GM21515 (cell line): ENCODE measurements around the gene OMA1.

Experiments used
- ATAC-seq: cut with Tn5 transposase; IDR thresholded peaks from one replicate; pipeline ENCODE4 v1.9.1; 2021; ENCODE audit not compliant: unreplicated experiment

The OMA1 gene

GRCh38 chr1:58465825-58466629 lies 80.5 kb downstream of the OMA1 start:
- ATAC-seq, result no peak

- no peak for ATAC-seq
Observed at GRCh38 chr1:58465176-58465575, 81.3 kb downstream of the OMA1 start.

DNA sequence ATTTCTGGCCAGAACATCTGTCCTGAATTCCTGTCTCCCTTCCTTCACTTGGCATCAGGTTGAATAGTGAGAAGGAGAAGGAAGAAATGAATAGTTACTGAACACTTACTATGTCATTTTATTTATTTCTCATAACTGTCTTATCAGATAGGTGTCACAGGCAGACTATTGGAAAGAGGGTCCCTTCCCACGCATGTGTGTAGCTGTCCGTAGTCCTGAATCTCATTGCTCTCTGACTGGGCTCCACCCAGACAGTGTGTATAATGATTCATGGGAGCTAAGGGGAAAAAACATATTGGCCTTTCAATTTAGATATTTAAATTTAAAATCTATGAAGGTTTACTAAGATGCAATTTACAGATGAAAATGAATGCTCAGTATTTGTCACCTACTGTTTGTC lies 86.1 kb downstream of the OMA1 start:
- no peak for ATAC-seq

GRCh38 chr1:58459911-58460310 lies 86.6 kb downstream of the OMA1 start:
- no peak for ATAC-seq

GRCh38 chr1:58457023-58457635 lies 89.4 kb downstream of the OMA1 start:
- ATAC-seq, result no peak

GRCh38 chr1:58456470-58456869 lies 90.1 kb downstream of the OMA1 start:
- no peak for ATAC-seq

DNA sequence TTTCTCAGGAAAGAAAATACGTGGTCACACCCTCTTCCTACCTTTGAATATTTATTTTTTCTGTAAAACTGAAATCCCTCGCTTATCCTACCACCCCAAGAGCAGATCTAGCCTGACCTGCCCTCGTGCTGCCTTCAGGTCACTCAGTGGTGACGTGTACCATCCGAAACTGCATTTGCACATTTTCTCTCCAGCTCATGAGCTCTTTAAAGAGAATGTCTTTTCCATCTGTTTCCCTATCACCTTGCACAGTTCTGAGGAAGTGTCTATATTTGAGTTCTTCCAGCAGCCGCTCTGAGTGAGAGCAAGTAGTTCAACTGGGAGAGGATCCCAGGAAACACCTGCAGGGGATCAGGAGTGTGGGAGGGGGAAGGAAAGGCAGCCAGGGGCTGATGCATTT lies 91.7 kb downstream of the OMA1 start:
- no peak for ATAC-seq

GRCh38 chr1:58454385-58454784 lies 92.1 kb downstream of the OMA1 start:
- no peak for ATAC-seq

GRCh38 chr1:58451560-58452191 lies 94.8 kb downstream of the OMA1 start:
- no peak for ATAC-seq

GRCh38 chr1:58447886-58448285 lies 98.6 kb downstream of the OMA1 start:
- ATAC-seq, result no peak

DNA sequence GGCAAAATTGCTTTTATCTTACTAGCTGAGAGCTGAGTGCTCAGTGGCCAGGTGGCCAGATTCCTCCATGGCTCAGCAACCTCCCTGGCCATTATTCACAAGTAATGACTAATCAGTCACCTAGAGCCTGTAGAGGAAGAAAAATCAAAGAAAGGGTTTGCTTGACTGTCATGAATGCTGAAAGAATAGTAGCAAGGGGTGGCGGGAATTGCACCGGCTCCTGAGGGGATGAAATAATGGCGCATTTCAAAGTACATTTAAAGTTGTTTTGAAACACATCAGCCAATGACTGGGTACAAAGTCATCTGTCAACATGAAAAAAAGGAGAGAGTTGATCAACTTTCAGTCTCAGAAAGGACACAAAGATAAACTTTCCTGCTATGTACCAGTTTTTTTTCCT lies 99.5 kb downstream of the OMA1 start:
- ATAC-seq, result no peak

- no peak for ATAC-seq
Observed at GRCh38 chr1:58446368-58446767, 100.2 kb downstream of the OMA1 start.

- ATAC-seq, result no peak
Observed at GRCh38 chr1:58443986-58444868, 102.3 kb downstream of the OMA1 start.

DNA sequence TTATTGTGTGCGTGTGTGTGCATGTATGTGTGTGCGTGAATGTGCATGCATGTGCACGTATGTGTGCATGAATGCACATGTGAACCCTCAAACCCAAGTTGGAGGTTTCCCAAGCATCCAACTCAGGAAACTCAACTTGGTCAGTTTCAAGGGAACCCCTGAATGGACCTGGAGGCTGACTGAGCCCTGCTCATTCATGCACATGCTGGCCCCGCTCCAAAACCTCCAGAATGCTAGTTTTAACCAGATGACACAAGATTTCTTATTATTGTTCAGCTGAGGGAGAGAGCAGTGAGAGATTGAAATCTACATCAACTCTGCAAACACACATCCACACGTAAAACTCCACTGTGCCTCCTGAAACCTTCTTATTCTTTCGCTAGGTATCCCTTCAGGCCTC lies 104.4 kb downstream of the OMA1 start:
- ATAC-seq, result no peak

GRCh38 chr1:58441699-58442098 lies 104.8 kb downstream of the OMA1 start:
- ATAC-seq, result no peak

GRCh38 chr1:58440696-58441095 lies 105.8 kb downstream of the OMA1 start:
- ATAC-seq, result no peak

DNA sequence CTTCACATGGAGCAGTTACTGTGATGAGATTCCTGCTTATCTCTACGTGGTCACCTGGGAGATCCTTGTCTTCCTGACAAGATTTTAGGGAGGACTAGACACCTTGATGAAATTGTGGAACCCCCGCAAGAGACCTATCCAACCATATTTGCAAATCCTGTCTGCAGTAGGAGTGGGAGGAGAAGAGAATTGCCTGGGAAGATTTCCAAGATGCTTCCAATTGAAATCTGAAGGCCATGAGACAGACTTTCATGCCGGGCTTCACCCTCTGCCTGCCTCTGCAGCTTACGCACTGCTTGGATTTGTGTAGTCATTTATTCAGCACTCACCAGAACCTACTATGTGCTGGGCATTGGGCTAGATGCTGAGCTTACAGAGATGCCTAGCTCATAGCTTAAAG lies 106.6 kb downstream of the OMA1 start:
- no peak for ATAC-seq

GRCh38 chr1:58438468-58438867 lies 108.1 kb downstream of the OMA1 start:
- ATAC-seq, result no peak

GRCh38 chr1:58437623-58438022 lies 108.9 kb downstream of the OMA1 start:
- no peak for ATAC-seq

GRCh38 chr1:58436615-58437297 lies 109.8 kb downstream of the OMA1 start:
- no peak for ATAC-seq

GRCh38 chr1:58435376-58435775 lies 111.2 kb downstream of the OMA1 start:
- ATAC-seq, result no peak
